GM18868 (cell line): ENCODE measurements around the gene KIF24.
"Not testable (repeated sequence)": the region's sequence is repeated elsewhere in the genome, so short reads cannot be mapped to it uniquely, and the experiment has no call there.

Experiments
- ATAC-seq: cut with Tn5 transposase; IDR thresholded peaks from one replicate; pipeline ENCODE4 v1.9.1; 2021; ENCODE audit warnings: mild to moderate bottlenecking, moderate library complexity; ENCODE audit not compliant: unreplicated experiment

The KIF24 gene

DNA sequence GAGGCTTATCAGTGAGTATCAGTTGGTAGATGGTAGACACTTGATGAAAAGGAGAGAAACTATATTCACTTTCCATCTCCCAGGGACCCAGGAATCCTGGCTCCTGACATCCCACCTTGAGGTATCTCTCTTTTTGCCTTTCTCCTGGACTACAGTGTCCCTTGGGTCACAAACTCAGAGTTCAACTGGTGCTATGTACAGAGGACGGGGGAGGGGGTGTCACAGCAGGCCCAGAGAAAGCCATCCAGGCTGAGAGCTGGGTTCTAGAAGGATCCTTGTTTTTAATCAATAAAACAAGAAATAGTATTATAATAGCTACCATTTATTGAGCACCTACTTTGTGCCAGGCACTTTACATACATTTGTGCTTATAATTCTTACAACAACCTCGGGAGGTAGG is 37.3 kb upstream of the KIF24 start:
- no peak for ATAC-seq

- no peak for ATAC-seq
Observed at GRCh38 chr9:34365282-34365681, 36.2 kb upstream of the KIF24 start.

- ATAC-seq, result no peak
Observed at GRCh38 chr9:34363619-34364351, 34.7 kb upstream of the KIF24 start.

DNA sequence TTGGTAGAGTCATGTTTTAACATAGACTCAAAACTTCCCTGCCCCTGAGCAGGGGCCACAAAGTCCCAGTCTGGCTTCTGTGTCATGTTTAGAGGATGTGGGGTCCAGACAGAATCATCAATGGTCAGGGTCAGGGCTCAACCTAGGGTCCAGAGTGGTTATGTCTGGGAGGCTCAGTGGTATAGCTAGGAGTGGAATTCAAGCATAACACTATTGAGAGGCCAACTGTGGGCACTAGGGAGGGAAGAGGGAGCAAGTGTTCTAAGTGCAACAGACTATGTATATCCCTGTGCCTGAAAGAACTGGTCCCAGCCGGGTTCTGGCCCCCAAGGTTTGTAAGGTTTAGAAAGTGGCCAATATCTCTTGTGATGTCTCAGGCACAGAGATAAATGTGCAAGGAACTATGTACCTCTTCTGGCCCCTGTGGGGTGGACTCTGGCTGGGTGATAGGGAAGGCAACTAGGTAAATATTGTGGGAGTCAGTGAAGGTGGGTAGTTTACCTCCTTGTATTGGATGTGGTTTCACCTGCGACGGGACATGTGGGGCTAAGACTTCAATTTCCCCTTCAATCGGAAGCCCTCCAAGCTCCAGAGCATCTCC is 33.6 kb upstream of the KIF24 start:
- no peak for ATAC-seq

DNA sequence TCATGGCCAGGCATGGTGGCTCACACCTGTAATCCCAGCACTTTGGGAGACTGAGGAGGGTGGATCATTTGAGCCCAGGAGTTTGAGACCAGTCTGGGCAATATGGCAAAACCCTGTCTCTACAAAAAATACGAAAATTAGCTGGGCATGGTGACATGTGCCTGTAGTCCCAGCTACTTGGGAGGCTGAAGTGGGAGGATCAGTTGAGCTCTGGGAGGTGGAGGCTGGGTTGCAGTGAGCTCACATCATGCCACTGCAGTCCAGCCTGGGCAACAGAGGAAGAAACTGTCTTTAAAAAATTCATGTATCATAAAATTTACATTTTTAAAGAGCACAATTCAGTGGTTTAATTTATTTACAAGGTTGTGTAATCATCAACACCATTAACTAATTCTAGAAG is 23.9 kb upstream of the KIF24 start:
- ATAC-seq, result not testable (repeated sequence)

GRCh38 chr9:34352122-34352652 is 23.1 kb upstream of the KIF24 start:
- not testable (repeated sequence) for ATAC-seq

DNA sequence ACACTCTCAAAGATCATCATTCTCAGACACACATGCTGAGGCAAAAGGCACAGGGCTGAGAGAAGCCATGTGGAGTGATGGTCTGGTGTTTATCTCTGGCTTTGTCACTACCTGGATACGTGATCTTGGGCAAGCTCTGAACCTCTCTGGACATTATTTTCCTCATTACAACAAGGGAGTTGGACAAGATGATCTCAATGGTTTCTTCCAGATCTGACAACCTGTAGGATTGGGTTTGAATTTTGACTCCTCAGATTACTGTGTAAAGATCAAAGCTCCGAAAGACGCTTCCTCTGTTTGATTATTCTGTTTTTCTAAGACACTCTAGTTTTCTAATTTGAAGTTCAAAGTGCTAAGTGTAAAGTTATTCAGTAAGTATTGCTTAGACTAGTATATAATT is 20.3 kb upstream of the KIF24 start:
- no peak for ATAC-seq

DNA sequence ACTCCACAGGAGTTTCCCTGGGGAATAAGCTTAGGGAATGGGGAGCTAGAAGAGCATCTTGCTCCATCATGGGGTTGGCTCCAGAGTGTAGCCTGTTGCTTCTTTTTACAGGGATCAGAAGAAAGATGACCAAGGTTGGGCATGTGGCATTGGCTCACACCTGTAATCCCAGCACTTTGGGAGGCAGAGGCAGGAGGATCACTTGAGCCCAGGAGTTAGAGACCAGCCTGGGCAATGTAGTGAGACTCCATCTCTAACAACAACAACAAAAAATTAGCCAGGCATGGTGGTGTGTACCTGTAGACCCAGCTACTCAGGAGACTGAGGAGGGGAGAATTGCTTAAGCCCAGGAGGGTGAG is 18.7 kb upstream of the KIF24 start:
- ATAC-seq, result no peak

- ATAC-seq, result no peak
Observed at GRCh38 chr9:34346873-34347799, 18.1 kb upstream of the KIF24 start.

GRCh38 chr9:34343605-34344004 is 14.5 kb upstream of the KIF24 start:
- ATAC-seq, result no peak

DNA sequence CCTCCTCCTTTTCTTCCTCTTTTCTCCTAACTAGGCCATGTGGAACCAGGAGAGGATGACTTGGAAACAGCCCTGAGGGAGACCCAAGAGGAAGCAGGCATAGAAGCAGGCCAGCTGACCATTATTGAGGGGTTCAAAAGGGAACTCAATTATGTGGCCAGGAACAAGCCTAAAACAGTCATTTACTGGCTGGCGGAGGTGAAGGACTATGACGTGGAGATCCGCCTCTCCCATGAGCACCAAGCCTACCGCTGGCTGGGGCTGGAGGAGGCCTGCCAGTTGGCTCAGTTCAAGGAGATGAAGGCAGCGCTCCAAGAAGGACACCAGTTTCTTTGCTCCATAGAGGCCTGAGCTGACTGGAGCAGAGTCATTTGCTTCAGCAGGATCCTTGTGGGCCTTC is 14.0 kb upstream of the KIF24 start:
- ATAC-seq, result no peak

- ATAC-seq, result no peak
Observed at GRCh38 chr9:34341659-34342295, 12.7 kb upstream of the KIF24 start.

DNA sequence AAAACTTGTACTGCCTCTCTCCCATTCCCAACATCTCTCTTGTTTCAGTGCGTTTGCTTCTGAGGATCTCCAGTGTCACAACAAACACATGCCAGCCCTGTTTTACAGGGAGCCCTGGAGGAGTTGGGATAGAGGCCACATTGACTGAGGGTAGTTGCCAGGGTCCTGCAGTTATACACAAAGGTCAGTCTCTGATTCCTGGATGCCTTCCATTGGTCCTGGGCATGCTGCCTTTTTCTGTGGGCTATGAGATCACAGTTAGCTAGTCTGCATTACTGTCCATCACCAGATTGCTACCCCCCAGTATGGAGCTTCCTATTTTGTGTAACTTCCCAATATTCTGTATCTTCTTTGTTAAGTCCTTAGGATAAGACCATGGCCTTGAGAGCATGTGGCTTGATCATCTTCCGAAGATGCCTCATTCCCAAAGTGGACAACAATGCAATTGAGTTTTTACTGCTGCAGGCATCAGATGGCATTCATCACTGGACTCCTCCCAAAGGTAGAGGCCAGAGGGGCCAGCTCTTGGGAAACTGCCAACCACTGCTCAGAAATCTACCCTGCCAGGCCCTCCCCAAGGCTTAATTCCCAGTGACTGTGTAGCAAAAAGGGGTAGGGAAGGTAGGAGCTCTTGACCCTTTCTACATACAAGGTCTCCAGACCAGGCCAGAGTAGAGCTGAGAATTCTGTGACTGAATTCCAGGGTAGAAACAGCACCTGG is 9.8 kb upstream of the KIF24 start:
- no peak for ATAC-seq

GRCh38 chr9:34338079-34338478 is 9.0 kb upstream of the KIF24 start:
- not testable (repeated sequence) for ATAC-seq

DNA sequence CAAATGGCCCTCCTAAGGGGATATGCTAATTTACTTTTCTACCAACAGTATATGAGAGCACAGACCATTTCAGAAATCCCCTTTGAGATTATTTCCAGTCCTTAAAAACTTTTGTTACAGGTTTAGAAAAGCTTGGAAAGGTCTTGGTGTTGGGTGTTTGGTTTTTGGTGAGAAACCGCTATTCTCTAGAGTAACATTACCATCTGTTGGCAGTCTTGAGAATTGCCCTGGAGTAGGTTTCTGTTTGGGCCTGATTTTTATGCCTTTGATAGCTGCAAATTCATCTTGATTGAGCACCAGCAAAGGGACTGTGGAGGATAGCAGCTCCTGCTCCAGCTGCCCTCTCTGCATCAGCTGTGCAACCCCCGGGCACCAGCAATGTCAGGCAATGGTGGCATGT is 8.3 kb upstream of the KIF24 start:
- no peak for ATAC-seq

GRCh38 chr9:34335376-34335775 is 6.3 kb upstream of the KIF24 start:
- no peak for ATAC-seq

DNA sequence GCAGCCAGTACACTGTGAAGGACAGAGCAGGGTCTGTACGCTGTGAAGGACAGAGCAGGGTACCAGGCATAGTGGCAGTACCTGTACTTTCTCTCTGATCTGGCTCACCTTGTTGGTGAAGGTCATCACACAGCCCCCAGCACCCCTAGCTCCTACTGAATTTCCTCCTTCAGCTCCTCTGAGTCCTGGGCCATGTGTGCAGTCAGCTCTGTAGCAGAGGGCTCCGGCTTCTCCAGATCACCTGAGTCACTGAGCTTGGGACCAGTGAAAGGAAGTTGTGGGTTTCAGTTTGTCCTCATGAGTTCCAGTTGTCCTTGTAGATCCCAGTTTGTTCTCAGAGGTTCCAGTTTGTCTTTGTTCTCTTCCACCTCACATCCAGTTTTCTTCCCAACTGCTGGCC is 5.8 kb upstream of the KIF24 start:
- no peak for ATAC-seq

GRCh38 chr9:34334337-34334824 is 5.3 kb upstream of the KIF24 start:
- no peak for ATAC-seq

GRCh38 chr9:34333836-34334235 is 4.8 kb upstream of the KIF24 start:
- ATAC-seq, result no peak
